HG03354 (cell line): Measurements from ENCODE around the gene B9D1.

Experiments
- ATAC-seq: cut with Tn5 transposase; IDR thresholded peaks from one replicate; pipeline ENCODE4 v1.9.1; 2021; ENCODE audit warnings: mild to moderate bottlenecking; ENCODE audit not compliant: unreplicated experiment, poor library complexity, severe bottlenecking

Gene B9D1

DNA sequence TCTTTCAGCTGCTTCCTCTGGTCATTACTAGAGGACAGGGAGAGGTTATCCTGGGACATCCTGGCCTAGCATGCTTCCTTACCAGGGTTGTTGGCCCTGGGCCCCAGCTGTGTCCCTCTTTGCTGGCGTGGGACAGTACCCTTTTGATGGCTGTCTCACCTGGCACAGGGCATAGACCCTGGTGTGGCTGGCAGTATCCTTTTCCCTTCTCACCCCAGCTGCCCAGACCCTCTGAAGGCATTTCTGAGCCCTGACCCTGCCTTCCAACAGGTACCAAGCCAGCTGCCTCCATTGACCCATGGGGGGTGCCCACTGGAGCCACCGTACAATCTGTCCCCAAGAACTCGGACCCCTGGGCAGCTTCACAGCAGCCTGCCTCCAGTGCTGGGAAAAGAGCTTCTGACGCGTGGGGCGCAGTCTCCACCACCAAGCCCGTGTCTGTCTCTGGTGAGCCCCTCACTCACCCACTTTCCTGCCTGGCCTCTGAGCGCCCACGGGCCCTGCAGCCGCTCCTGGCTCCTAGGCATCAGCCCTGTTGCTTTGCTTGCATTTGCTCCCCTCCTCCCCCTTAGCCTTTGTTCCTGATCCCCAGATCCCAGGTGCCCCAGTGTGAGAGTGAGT is 34.0 kb downstream of the B9D1 start:
- no peak for ATAC-seq

DNA sequence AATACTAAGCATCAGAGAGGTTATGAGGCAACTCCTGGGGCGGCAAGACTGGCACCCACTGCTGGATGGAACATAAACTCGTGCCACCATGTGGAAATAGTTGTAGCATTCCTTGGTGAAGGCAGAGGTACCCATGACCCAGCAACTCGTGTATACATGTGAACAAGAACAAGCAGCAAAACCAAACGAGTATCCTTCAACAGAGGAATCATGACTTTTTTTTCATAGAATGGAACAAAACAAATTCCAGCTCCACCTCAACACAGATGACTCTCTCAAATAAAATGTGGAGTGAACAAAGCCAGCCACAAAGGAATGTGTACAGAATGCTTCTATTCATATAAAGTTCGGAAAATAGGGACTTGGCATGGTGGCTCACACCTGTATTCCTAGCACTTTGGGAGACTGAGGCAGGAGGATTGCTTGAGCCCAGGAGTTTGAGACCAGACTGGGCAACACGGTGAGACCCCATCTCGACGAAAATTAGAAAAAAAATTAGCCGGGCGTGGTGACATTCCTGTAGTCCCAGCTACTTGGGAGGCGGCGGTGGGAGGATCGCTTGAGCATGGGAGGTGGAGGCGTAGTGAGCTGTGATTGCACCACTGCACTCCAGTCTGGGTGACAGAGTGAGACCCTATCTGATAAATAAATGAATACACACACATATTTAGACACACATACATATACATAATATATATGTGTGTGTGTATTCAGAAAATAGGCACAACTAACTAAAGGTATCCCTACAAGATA is 35.3 kb downstream of the B9D1 start:
- no peak for ATAC-seq

DNA sequence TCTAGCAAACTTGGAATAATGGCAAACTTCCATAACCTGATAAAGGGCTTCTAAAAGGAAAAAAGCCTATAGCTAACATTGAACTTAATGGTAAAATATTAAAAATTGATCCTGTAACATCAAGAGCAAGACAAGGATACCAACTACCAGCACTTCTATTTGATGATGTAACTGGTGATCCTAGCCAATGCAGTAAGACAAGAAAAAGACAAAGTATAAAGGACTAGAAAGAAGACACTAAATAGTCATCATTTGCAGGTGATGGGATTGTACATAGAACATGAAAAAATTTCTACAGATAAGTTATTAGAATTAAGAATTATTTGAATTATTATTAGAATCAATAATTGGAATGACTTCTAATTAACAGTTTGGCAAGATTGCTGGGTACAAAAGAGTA is 37.0 kb downstream of the B9D1 start:
- no peak for ATAC-seq

- ATAC-seq, result no peak
Observed at GRCh38 chr17:19322861-19323260, 39.7 kb downstream of the B9D1 start.

GRCh38 chr17:19322129-19322505 is 40.4 kb downstream of the B9D1 start:
- no peak for ATAC-seq

DNA sequence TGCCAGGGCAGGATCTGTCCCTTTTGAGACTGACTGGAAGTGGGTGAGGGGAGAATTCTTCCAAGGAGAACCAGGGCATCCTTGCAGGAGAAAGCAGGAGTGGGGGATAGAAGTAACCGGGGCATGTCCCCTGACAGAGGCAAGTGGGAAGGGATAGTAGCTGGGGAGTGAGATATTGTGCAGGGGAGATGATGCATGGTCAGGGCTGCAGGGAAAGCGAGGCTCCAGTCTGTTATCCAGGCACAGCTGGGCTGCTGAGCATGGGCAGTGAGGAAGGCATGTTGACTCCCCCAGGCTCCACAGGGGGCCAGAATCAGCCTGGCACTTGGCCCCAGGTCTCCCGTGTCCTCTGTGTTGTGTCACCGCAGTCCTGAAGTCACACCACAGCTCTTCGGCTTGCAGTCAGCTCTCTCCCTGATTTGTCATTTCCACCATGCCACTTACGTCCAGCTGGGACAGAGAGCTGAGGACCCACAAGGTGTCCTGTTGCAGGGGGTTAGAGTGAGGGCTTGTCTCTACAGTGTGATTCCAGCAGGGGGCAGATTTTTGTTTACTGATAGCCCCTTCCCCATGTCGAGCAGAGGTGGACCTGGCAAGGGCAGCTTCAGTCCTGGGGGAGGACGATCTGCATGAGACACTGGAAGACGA is 40.9 kb downstream of the B9D1 start:
- no peak for ATAC-seq

DNA sequence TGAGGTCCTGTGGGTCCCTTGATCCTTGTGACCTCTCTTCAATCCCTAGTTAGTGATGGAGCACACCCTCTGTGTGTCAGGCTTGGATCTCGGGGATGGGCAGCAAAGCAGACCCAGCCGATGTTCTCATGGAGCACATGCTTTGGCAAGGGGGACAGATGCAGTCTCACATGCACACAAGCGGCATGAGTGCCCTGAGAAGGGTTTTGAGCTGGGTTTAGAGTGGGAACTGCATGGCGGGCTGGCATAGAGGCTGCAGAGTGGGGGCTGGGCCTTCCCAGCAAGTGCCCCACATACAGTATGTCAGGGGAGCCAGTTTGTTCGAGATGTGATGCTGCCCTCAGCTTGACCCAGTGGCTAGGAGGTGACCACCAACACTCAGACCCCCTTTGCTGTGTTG is 41.6 kb downstream of the B9D1 start:
- ATAC-seq, result no peak

- ATAC-seq, result no peak
Observed at GRCh38 chr17:19319771-19320505, 42.6 kb downstream of the B9D1 start.

DNA sequence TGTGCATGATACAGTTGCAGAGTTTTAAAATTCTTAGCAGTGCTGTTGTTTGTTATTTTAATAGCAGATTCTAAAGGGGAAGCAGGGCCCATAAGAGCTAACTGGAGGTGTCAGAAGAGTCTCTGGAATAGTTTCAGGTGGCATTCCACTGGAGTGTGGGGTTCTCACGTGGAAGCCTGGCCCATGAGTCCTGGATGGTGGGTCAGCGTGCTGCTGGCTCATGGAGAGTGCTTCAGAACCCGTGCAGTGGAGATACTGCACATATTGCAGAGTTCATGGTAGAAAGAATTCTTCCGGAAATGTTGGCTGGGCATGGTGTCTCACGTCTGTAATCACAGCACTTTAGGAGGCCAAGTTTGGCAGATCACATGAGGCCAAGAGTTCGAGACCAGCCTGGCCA is 43.9 kb downstream of the B9D1 start:
- ATAC-seq, result no peak

DNA sequence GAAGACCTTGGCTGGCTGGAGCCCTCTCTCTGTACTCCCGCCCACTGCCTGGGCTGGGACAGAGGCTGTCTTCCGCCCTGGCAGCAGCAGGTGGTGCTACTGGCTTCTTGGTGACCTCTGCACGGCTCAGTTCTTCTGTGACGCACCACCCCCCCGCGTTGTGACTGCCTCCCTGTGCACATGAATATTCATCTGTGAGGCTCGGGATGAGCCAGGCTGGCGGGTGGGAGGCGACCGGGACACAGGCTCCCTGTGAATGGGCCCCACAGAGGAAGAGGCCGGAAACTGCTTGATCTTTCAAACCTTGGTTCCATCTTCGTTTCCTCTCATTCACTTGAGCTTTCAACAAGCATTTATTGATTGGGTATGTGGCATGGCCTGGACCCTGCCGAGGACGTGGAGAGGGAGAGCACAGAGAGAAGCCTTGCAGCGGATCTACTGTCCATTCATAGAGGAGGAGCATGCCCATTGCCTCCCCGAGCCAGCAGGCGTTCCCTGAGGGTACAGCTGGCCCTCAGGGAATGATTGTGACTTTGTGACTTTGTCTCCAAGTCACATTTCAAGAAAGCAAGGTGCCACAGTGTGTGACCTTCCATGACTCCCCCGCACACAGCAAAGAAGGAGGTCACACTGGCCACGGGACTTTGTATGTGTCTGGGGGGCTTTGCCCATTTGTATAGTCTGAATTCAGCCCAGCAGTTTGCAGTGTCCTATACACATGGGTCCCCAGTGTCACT is 45.0 kb downstream of the B9D1 start:
- ATAC-seq, result peak; percentile 60

DNA sequence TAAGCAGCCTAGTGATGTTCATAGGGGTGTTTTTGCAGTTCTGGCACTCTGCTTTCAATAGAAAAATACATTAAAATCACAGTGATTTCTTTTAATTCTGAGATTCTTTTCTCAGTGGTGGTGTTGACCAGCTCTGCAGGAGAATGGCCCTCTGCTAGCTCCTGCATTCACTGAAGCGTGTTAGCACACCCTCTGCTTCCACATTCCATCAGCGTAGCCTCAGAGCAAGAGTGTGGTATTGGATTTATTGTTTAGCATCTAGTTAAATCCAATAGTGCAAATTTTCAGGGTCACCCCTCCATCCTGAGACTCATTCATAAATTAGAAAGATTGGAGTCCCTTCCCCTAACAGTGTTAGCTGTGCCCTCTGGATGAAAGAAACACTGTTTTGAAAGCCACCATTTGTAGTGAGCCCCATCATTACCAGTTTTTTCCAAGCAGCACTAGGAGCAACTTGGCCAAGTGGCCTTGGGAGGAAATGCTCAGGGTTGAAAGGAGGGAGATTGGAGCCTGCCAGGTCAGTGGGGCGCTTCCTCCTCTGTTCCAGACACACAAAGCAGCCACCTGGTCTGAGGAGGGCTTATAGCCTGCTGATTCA is 45.7 kb downstream of the B9D1 start:
- no peak for ATAC-seq

DNA sequence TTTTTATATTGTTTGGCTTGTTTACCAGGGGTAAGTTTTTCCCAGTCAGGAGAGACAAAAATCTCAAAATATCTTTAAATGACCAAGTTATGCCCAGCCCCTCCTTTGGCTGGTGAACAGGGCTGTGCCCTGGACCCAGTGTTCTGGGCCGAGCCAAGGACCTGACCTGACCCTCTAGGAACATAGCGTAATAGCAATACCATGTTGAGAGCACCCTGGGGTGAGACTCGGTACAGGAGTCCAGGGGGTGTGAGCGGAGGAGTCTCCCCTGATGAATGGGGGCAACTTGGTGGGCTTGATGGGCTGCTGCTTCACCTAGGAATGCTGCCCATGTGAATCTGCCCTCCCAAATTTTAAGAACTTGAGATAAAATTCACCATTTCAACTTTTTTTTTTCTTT is 47.4 kb downstream of the B9D1 start:
- ATAC-seq, result no peak

- ATAC-seq, result no peak
Observed at GRCh38 chr17:19313746-19314651, 48.5 kb downstream of the B9D1 start.

GRCh38 chr17:19313066-19313745 is 49.3 kb downstream of the B9D1 start:
- ATAC-seq, result no peak

GRCh38 chr17:19312406-19312805 is 50.1 kb downstream of the B9D1 start:
- ATAC-seq, result no peak

- ATAC-seq, result no peak
Observed at GRCh38 chr17:19311421-19312215, 50.9 kb downstream of the B9D1 start.

DNA sequence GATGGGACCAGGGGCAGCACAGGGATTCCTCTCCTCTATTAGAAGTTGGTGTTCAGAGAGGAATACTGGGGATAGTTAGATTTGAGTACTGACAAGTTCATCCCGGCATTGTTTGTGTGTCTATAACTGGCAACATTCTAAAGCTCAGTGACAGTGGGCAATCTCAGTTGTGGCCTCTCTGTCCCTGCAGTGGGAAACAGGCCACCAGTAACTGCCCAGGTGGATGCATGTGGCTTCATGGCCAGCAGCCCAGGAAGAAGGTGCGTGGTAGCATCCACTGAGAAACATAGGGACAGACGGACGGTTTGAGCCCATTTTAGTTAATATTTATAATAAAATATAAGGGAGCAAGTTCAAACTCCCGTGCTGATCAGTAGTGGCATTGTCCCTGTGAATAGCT is 51.5 kb downstream of the B9D1 start:
- ATAC-seq, result no peak
